Activated CD4-positive, alpha-beta T cell treated with anti-CD3 and anti-CD28 coated beads, Interleukin-2, amount 50 U/mL, for 4 hours (primary cell): ENCODE measurements around the gene CRKL.
"Not testable (repeated sequence)": the region's sequence is repeated elsewhere in the genome, so short reads cannot be mapped to it uniquely, and the experiment has no call there.

ENCODE experiments used
- DNase-seq, 2 experiments: peaks; one replicate each; pipeline ENCODE4 v3.0.0-alpha.2; 2020

The CRKL gene

GRCh38 chr22:20916916-20917810, at the start of gene CRKL:
CRKL (plus strand) TSS chr22:20917407; CDS start chr22:20917935, 528 bp downstream.
- DNase-seq = peak; percentile 93 to 96

- DNase-seq = no peak
Observed at GRCh38 chr22:20868025-20868962, 48.9 kb upstream of the CRKL start.

GRCh38 chr22:20869234-20869633, 48.0 kb upstream of the CRKL start:
- no peak for DNase-seq

GRCh38 chr22:20873214-20873613, 44.0 kb upstream of the CRKL start:
- DNase-seq = no peak

- DNase-seq = no peak
Observed at GRCh38 chr22:20875296-20875695, 41.9 kb upstream of the CRKL start.

GRCh38 chr22:20877715-20878114, 39.5 kb upstream of the CRKL start:
- DNase-seq = no peak

- DNase-seq = no peak
Observed at GRCh38 chr22:20881231-20881630, 36.0 kb upstream of the CRKL start.

GRCh38 chr22:20881869-20882815, 35.1 kb upstream of the CRKL start:
- no peak for DNase-seq

GRCh38 chr22:20882855-20883254, 34.4 kb upstream of the CRKL start:
- no peak for DNase-seq

GRCh38 chr22:20884454-20884853, 32.8 kb upstream of the CRKL start:
- no peak for DNase-seq

- no peak for DNase-seq
Observed at GRCh38 chr22:20885017-20885556, 32.1 kb upstream of the CRKL start.

GRCh38 chr22:20885557-20886323, 31.5 kb upstream of the CRKL start:
- DNase-seq = peak; percentile 12 to 15

- no peak for DNase-seq
Observed at GRCh38 chr22:20887375-20887774, 29.8 kb upstream of the CRKL start.

GRCh38 chr22:20889025-20889704, 28.0 kb upstream of the CRKL start:
- DNase-seq = no peak

GRCh38 chr22:20889904-20890540, 27.2 kb upstream of the CRKL start:
- no peak for DNase-seq

- DNase-seq = no peak
Observed at GRCh38 chr22:20890975-20891374, 26.2 kb upstream of the CRKL start.

GRCh38 chr22:20897737-20898136, 19.5 kb upstream of the CRKL start:
- not testable (repeated sequence) for DNase-seq

GRCh38 chr22:20899827-20900423, 17.3 kb upstream of the CRKL start:
- no peak for DNase-seq
